Measurements from ENCODE around the gene BLNK.

The BLNK gene

GRCh38 chr10:96255549-96256333 lies 15.6 kb downstream of the BLNK start:
- Histone ChIP-seq H3K27me3 (ENCODE audit: control insufficient read depth, insufficient read depth, low read length) (no peaks in the 10 kb centered on the region), H3K27ac (no peak overlapping the region), H3K9me3 (ENCODE audit: control insufficient read depth, low read length) (no peaks in the 10 kb centered on the region), H3K79me2 (no peaks in the 10 kb centered on the region), H2AFZ (no peak overlapping the region), H3K4me3 (ENCODE audit: low read depth, low read length) (no peak overlapping the region), H3K9ac (no peak overlapping the region), H3K36me3 (ENCODE audit: control insufficient read depth, insufficient read depth, low read length) (no peaks in the 10 kb centered on the region), H3K4me2 (ENCODE audit: low read length) (no peak overlapping the region), H3K4me1 (peaks cover 6% of the 10 kb centered on the region)
- TF ChIP-seq CTCF (IDR thresholded peaks at IDR 0.05) = no peak

GRCh38 chr10:96254976-96255375 lies 16.4 kb downstream of the BLNK start:
- H3K27ac ChIP-seq = no peak overlapping the region
- no peaks in the 10 kb centered on the region for H3K27me3 ChIP-seq (ENCODE audit: control insufficient read depth, insufficient read depth, low read length)
- H3K9ac ChIP-seq = no peak overlapping the region
- no peaks in the 10 kb centered on the region for H3K36me3 ChIP-seq (ENCODE audit: control insufficient read depth, insufficient read depth, low read length)
- no peak overlapping the region for H2AFZ ChIP-seq
- no peak for TF ChIP-seq CTCF (IDR thresholded peaks at IDR 0.05)
- H3K9me3 ChIP-seq (ENCODE audit: control insufficient read depth, low read length) = no peaks in the 10 kb centered on the region
- H3K79me2 ChIP-seq = no peaks in the 10 kb centered on the region
- peaks cover 6% of the 10 kb centered on the region for H3K4me1 ChIP-seq
- no peak overlapping the region for H3K4me2 ChIP-seq (ENCODE audit: low read length)
- no peak overlapping the region for H3K4me3 ChIP-seq (ENCODE audit: low read depth, low read length)

- H3K4me3 ChIP-seq (ENCODE audit: low read depth, low read length) = no peak overlapping the region
- TF ChIP-seq CTCF (IDR thresholded peaks at IDR 0.05) = no peak
- H3K4me1 ChIP-seq = peaks cover 1% of the 10 kb centered on the region
- H3K4me2 ChIP-seq (ENCODE audit: low read length) = no peak overlapping the region
- no peak overlapping the region for H3K27ac ChIP-seq
- H2AFZ ChIP-seq = no peak overlapping the region
- H3K79me2 ChIP-seq = no peaks in the 10 kb centered on the region
- no peak overlapping the region for H3K9ac ChIP-seq
- H3K27me3 ChIP-seq (ENCODE audit: control insufficient read depth, insufficient read depth, low read length) = no peaks in the 10 kb centered on the region
- H3K36me3 ChIP-seq (ENCODE audit: control insufficient read depth, insufficient read depth, low read length) = no peaks in the 10 kb centered on the region
- no peaks in the 10 kb centered on the region for H3K9me3 ChIP-seq (ENCODE audit: control insufficient read depth, low read length)
These were observed 18.6 kb downstream of the BLNK start for GRCh38 chr10:96252730-96253129.

GRCh38 chr10:96250349-96250748 lies 21.0 kb downstream of the BLNK start:
- no peak overlapping the region for H3K9ac ChIP-seq
- no peak overlapping the region for H3K27ac ChIP-seq
- TF ChIP-seq CTCF (IDR thresholded peaks at IDR 0.05) = no peak
- no peak overlapping the region for H2AFZ ChIP-seq
- H3K9me3 ChIP-seq (ENCODE audit: control insufficient read depth, low read length) = no peaks in the 10 kb centered on the region
- no peaks in the 10 kb centered on the region for H3K79me2 ChIP-seq
- no peaks in the 10 kb centered on the region for H3K4me1 ChIP-seq
- no peaks in the 10 kb centered on the region for H3K36me3 ChIP-seq (ENCODE audit: control insufficient read depth, insufficient read depth, low read length)
- H3K27me3 ChIP-seq (ENCODE audit: control insufficient read depth, insufficient read depth, low read length) = no peaks in the 10 kb centered on the region
- no peak overlapping the region for H3K4me2 ChIP-seq (ENCODE audit: low read length)
- no peak overlapping the region for H3K4me3 ChIP-seq (ENCODE audit: low read depth, low read length)

- Histone ChIP-seq H3K27me3 (ENCODE audit: control insufficient read depth, insufficient read depth, low read length) (no peaks in the 10 kb centered on the region), H3K4me3 (ENCODE audit: low read depth, low read length) (no peak overlapping the region), H3K4me1 (no peaks in the 10 kb centered on the region), H3K36me3 (ENCODE audit: control insufficient read depth, insufficient read depth, low read length) (no peaks in the 10 kb centered on the region), H2AFZ (no peak overlapping the region), H3K9ac (no peak overlapping the region), H3K79me2 (no peaks in the 10 kb centered on the region), H3K9me3 (ENCODE audit: control insufficient read depth, low read length) (no peaks in the 10 kb centered on the region), H3K4me2 (ENCODE audit: low read length) (no peak overlapping the region), H3K27ac (no peak overlapping the region)
- TF ChIP-seq CTCF (IDR thresholded peaks at IDR 0.05) = no peak
These were observed 22.1 kb downstream of the BLNK start for GRCh38 chr10:96249264-96249663.

Data from parathyroid adenoma (tissue), 2 donors.